ENCODE data around the gene CACNA1C. TPM values are rescaled to one million over a fixed set of nuclear protein-coding genes. Genes with fewer than 3 reads are reported as not detected.

The CACNA1C gene
- total RNA-seq, 2 experiments from 2014 or later, result 0.05 to 0.08 TPM

DNA sequence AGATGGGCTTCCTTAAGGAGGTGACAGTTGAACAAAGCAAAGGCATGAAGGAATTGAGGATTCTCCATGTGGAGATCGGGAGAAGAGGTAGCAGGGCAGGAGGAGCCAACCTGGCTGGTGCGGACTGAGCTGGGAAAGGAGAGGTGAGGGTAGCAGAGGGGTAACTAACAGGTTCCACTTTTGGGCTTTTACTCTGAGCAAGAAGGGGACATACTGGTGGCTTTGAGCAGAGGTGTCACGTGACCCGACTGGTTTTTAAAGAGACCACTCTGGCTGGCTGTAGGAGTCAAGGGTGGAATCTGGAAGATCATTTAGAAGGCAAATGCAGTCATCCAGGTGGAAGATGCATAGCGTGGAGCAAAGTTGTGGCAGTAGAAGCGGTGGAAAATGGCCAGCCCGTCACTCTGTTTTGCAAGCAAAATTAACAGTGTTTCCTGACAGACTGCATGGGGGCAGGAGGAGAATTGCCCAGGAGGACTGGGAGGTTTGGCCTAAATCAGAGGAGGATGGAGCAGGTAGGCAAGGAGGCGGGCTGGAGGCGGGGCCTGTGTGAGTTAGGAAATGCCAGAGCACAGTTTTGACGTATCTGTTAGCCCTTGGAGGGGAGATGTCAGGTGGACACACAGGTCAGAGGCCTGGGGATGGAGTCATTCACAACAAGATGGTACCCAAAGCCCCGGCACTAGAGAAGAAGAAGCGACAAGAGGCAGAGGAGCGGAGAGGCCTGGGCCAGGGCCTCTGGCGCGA is 585.7 kb downstream of the CACNA1C start:
- intact Hi-C loops (cut with DNase I, micrococcal nuclease), result no loop called here
- ATAC-seq (ENCODE audit: poor library complexity), result no peak
- Histone ChIP-seq H3K4me1 (ENCODE audit: insufficient read depth, low read length) (peaks cover 16% of the 10 kb centered on the region), H3K27ac (ENCODE audit: low read depth in 1 of 2, low read length in 2 of 2) (no peak overlapping the region), H3K9me3 (ENCODE audit: control insufficient read depth in 1 of 2, insufficient read depth in 1 of 2, low read length in 2 of 2) (no peaks in the 10 kb centered on the region), H3K27me3 (ENCODE audit: control insufficient read depth in 1 of 2, insufficient read depth in 2 of 2, low read length in 2 of 2) (peaks cover 0 to 2% of the 10 kb centered on the region in 2 experiments), H3K4me3 (ENCODE audit: low read length) (no peak overlapping the region), H3K36me3 (ENCODE audit: insufficient read depth, low read length) (no peaks in the 10 kb centered on the region)
- TF ChIP-seq CTCF (IDR thresholded peaks at IDR 0.05), result no peak
- Mint-ChIP-seq H3K36me3 (ENCODE audit: low read depth) (no peaks in the 10 kb centered on the region), H3K27me3 (peaks cover 14% of the 10 kb centered on the region), H3K27ac (no peak overlapping the region), H3K4me3 (no peak overlapping the region), H3K4me1 (ENCODE audit: low read depth) (peaks cover 20% of the 10 kb centered on the region), H3K9me3 (no peaks in the 10 kb centered on the region)
- POLR2A ChIA-PET, result no interaction called here
- CTCF ChIA-PET, result no interaction called here
- peak in 1 of 14 experiments; percentile 16 for DNase-seq

- Mint-ChIP-seq H3K27me3 (peaks cover 19% of the 10 kb centered on the region), H3K4me1 (ENCODE audit: low read depth) (peaks cover 25% of the 10 kb centered on the region), H3K4me3 (no peak overlapping the region), H3K27ac (no peak overlapping the region), H3K9me3 (no peaks in the 10 kb centered on the region), H3K36me3 (ENCODE audit: low read depth) (no peaks in the 10 kb centered on the region)
- Histone ChIP-seq H3K4me3 (ENCODE audit: low read length) (no peak overlapping the region), H3K27ac (ENCODE audit: low read depth in 1 of 2, low read length in 2 of 2) (no peak overlapping the region), H3K36me3 (ENCODE audit: insufficient read depth, low read length) (no peaks in the 10 kb centered on the region), H3K9me3 (ENCODE audit: control insufficient read depth in 1 of 2, insufficient read depth in 1 of 2, low read length in 2 of 2) (no peaks in the 10 kb centered on the region), H3K4me1 (ENCODE audit: insufficient read depth, low read length) (peaks cover 16% of the 10 kb centered on the region), H3K27me3 (ENCODE audit: control insufficient read depth in 1 of 2, insufficient read depth in 2 of 2, low read length in 2 of 2) (peaks cover 0 to 4% of the 10 kb centered on the region in 2 experiments)
- POLR2A ChIA-PET, result no interaction called here
- DNase-seq (no peak), ATAC-seq (ENCODE audit: poor library complexity) (no peak)
- CTCF ChIA-PET, result no interaction called here
- intact Hi-C loops (cut with DNase I, micrococcal nuclease), result no loop called here
- no peak for TF ChIP-seq CTCF (IDR thresholded peaks at IDR 0.05)
These were observed 586.2 kb downstream of the CACNA1C start for GRCh38 chr12:2639020-2639298.

- peaks cover 16% of the 10 kb centered on the region for H3K4me1 ChIP-seq (ENCODE audit: insufficient read depth, low read length)
- no peak overlapping the region for H3K27ac ChIP-seq (ENCODE audit: low read depth in 1 of 2, low read length in 2 of 2)
- H3K9me3 Mint-ChIP-seq, result no peaks in the 10 kb centered on the region
- DNase-seq, result no peak
- intact Hi-C loops (cut with DNase I, micrococcal nuclease), result no loop called here
- H3K4me3 ChIP-seq (ENCODE audit: low read length), result no peak overlapping the region
- peaks cover 0 to 10% of the 10 kb centered on the region in 2 experiments for H3K27me3 ChIP-seq (ENCODE audit: control insufficient read depth in 1 of 2, insufficient read depth in 2 of 2, low read length in 2 of 2)
- H3K9me3 ChIP-seq (ENCODE audit: control insufficient read depth in 1 of 2, insufficient read depth in 1 of 2, low read length in 2 of 2), result no peaks in the 10 kb centered on the region
- no peak for ATAC-seq (ENCODE audit: poor library complexity)
- no peak overlapping the region for H3K4me3 Mint-ChIP-seq
- H3K36me3 ChIP-seq (ENCODE audit: insufficient read depth, low read length), result no peaks in the 10 kb centered on the region
- TF ChIP-seq CTCF (IDR thresholded peaks at IDR 0.05), result no peak
- ChIA-PET POLR2A (no interaction called here), CTCF (no interaction called here)
- no peaks in the 10 kb centered on the region for H3K36me3 Mint-ChIP-seq (ENCODE audit: low read depth)
- peaks cover 20% of the 10 kb centered on the region for H3K27me3 Mint-ChIP-seq
- H3K4me1 Mint-ChIP-seq (ENCODE audit: low read depth), result peaks cover 26% of the 10 kb centered on the region
- no peak overlapping the region for H3K27ac Mint-ChIP-seq
These were observed 587.5 kb downstream of the CACNA1C start for GRCh38 chr12:2640281-2640680.

Data from CD4-positive, alpha-beta T cell (primary cell).